Esophagus muscularis mucosa (tissue), 4 donors: Measurements from ENCODE around the gene PRM3. TPM values are rescaled to one million over a fixed set of nuclear protein-coding genes. Genes with fewer than 3 reads are reported as not detected.

Experiments used
- DNase-seq: peaks from one replicate; pipeline ENCODE4 v3.0.0-alpha.2; 2017; ENCODE audit errors: extremely low spot score
- H3K27ac ChIP-seq, 4 donors: fragments of 200-600 bp; sonication (generic); replicated peaks in 1 of 4; 1 replicate in 3 of 4; 2 replicates in 1 of 4; pipeline ENCODE4 v1.5.1; 2016 to 2019; ENCODE audit warnings: mild to moderate bottlenecking in 1 of 4
- H3K27me3 ChIP-seq, 4 donors: fragments of 200-600 bp; sonication (generic); one replicate each; pipeline versions ENCODE4 v1.5.1 to v1.6.0; 2016 to 2019
- H3K36me3 ChIP-seq, 4 donors: fragments of 200-600 bp; sonication (generic); one replicate each; pipeline ENCODE4 v1.5.1; 2016 to 2019
- H3K4me1 ChIP-seq, 4 donors: fragments of 200-600 bp; sonication (generic); one replicate each; pipeline ENCODE4 v1.5.1; 2016 to 2019
- H3K4me3 ChIP-seq, 4 donors: fragments of 200-600 bp; sonication (generic); 1 replicate in 2 of 4; 2 replicates in 2 of 4; pipeline ENCODE4 v1.5.1; 2016 to 2019; ENCODE audit warnings: mild to moderate bottlenecking in 4 of 4, moderate library complexity in 1 of 4
- H3K9me3 ChIP-seq, 4 donors: fragments of 200-600 bp; sonication (generic); 1 replicate in 3 of 4; 2 replicates in 1 of 4; pipeline ENCODE4 v1.5.1; 2016 to 2019
- CTCF ChIP-seq, 3 experiments: fragments of 200-600 bp in 2 of 3; fragments of 450-650 bp in 1 of 3; sonication (generic) in 2 of 3; IDR thresholded peaks; one replicate each; pipeline ENCODE4 v1.5.1; 2017 to 2019; ENCODE audit warnings: antibody characterized with exemption in 3 of 3, mild to moderate bottlenecking in 2 of 3, moderate library complexity in 1 of 3
- EP300 ChIP-seq: sonication (generic); formaldehyde crosslinking; IDR thresholded peaks from one replicate; pipeline ENCODE4 v1.6.1; 2017; ENCODE audit warnings: antibody characterized with exemption
- POLR2A ChIP-seq: fragments of 450-650 bp; IDR thresholded peaks from one replicate; pipeline ENCODE4 v1.6.1; 2017; ENCODE audit warnings: antibody characterized with exemption, moderate library complexity, mild to moderate bottlenecking, low read depth
- POLR2AphosphoS5 ChIP-seq, 2 donors: sonication (generic); formaldehyde crosslinking; IDR thresholded peaks; one replicate each; pipeline ENCODE4 v1.6.1; 2017; ENCODE audit warnings: antibody characterized with exemption in 2 of 2
- WGBS: methylation state at CpG from one replicate; pipeline ENCODE4 v1.1.5; 2018; 5-methylcytosine and 5-hydroxymethylcytosine counted together
- intact Hi-C: fragments of 100-400 bp; cut with DNase I; formaldehyde crosslinking; loops from one replicate; pipeline ENCODE4 v1.15.1; 2023
- total RNA-seq, 4 donors: library from RNA; depleted of rRNA; stranded (reverse); fragments of >200 nt; gene quantifications; one replicate each; pipeline versions ENCODE4 v1.1.0 to v1.2.1, GENCODE V29; 2016

The PRM3 gene
- total RNA-seq, 4 donors from 2014 or later = not detected

DNA sequence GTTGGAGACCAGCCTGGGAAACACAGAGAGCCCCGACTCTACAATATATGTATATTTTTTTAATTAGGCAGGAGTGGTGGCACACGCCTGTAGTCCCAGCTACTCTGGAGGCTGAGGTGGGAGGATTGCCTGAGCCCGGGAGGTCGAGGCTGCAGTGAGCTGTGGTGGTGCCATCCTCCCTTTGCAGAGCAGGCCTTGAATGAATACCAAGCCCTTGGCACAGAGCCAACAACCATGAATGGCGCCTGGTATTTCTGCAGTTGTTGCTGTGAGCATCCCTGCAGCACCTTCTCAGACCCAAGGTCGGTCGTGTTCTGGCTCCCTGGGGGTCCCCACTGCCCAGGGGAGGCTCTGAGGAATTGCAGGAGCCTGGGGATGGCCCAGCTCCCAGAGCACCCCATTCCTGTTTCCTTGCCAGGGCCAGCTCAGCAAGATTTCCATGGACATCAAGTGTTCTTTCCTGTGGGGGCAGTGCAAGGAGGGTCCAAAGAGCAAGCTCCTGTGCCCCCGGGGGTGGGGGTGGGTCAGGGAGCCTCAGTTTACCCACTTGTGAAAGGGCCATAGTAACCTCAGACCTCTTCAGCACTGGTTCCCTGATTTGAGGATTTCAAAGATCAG is 46.2 kb upstream of the PRM3 start:
- Histone ChIP-seq H3K4me1 (peaks cover 0 to 3% (median 0%) of the 10 kb centered on the region in 4 donors), H3K27me3 (peaks cover 0 to 6% (median 0%) of the 10 kb centered on the region in 4 donors), H3K4me3 (no peak overlapping the region), H3K36me3 (no peaks in the 10 kb centered on the region), H3K9me3 (no peaks in the 10 kb centered on the region), H3K27ac (no peak overlapping the region)
- TF ChIP-seq CTCF (IDR thresholded peaks at IDR 0.05) (no peak), EP300 (no peak), POLR2AphosphoS5 (IDR thresholded peaks at IDR 0.05) (no peak), POLR2A (no peak)
- DNase-seq = no peak
- intact Hi-C loops = no loop called here
- WGBS = 59% methylated on average over 8 of the region's 8 CpGs

DNA sequence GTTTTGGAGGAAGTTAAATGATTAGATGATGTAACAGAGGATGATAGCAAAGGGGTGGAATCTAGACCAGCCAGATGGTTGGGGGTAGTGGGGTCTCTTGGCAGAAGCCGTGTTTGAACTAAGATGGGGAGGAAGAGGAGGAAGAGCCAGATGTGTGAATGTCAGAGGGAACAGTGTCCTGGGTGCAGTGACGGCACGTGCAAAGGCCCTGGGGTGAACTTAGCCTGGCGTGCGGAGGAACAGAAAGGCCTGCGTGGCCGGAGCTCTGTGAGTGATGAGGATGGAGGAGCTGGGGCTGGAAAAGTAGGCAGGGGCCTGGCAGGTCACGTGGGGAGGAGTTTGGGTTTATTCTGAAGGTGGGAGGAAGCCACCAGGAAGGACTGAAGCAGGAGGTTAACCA is 45.4 kb upstream of the PRM3 start:
- Histone ChIP-seq H3K4me1 (peaks cover 0 to 3% (median 0%) of the 10 kb centered on the region in 4 donors), H3K4me3 (no peak overlapping the region), H3K9me3 (no peaks in the 10 kb centered on the region), H3K36me3 (no peaks in the 10 kb centered on the region), H3K27ac (no peak overlapping the region), H3K27me3 (peaks cover 0 to 6% (median 0%) of the 10 kb centered on the region in 4 donors)
- TF ChIP-seq POLR2AphosphoS5 (IDR thresholded peaks at IDR 0.05) (no peak), POLR2A (no peak), CTCF (IDR thresholded peaks at IDR 0.05) (no peak), EP300 (no peak)
- DNase-seq = no peak
- intact Hi-C loops = no loop called here
- WGBS = 96% methylated on average over 8 of the region's 8 CpGs

- Histone ChIP-seq H3K9me3 (no peaks in the 10 kb centered on the region), H3K4me1 (peaks cover 0 to 12% (median 3%) of the 10 kb centered on the region in 4 donors), H3K27me3 (peaks cover 0 to 6% (median 0%) of the 10 kb centered on the region in 4 donors), H3K27ac (no peak overlapping the region), H3K4me3 (no peak overlapping the region), H3K36me3 (no peaks in the 10 kb centered on the region)
- 91% methylated on average over 18 of the region's 23 CpGs for WGBS
- DNase-seq = no peak
- TF ChIP-seq CTCF (IDR thresholded peaks at IDR 0.05) = no peak
- no peak for TF ChIP-seq POLR2A
- no peak for TF ChIP-seq POLR2AphosphoS5 (IDR thresholded peaks at IDR 0.05)
- no peak for TF ChIP-seq EP300
- intact Hi-C loops = no loop called here
Measured at GRCh38 chr16:11316331-11317015, 43.0 kb upstream of the PRM3 start.

DNA sequence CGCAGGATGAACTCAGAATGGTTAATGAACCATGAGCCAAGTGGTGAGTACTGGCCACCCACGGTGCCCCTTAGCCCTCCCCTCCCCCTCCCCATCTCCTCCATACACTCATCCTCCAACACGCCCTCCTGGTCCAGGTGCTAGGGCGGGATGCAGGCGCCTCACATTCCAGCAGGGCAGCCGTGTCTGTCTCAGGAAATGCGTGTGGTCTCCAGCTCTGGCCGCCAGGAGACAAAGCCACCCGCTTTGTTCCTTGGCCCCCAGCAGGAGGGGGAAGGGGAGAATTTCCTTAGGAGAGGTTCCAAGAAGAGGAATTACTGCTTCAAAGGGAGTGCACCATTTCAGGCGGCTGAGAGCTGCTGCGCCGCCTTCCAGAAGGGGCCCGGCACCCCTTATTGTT is 42.1 kb upstream of the PRM3 start:
- H3K4me3 ChIP-seq = no peak overlapping the region
- H3K9me3 ChIP-seq = no peaks in the 10 kb centered on the region
- H3K27me3 ChIP-seq = peaks cover 0 to 6% (median 0%) of the 10 kb centered on the region in 4 donors
- no peak overlapping the region for H3K27ac ChIP-seq
- H3K36me3 ChIP-seq = no peaks in the 10 kb centered on the region
- intact Hi-C loops = no loop called here
- TF ChIP-seq POLR2A (no peak), EP300 (no peak), POLR2AphosphoS5 (IDR thresholded peaks at IDR 0.05) (no peak), CTCF (IDR thresholded peaks at IDR 0.05) (no peak)
- DNase-seq = no peak
- H3K4me1 ChIP-seq = peaks cover 0 to 12% (median 3%) of the 10 kb centered on the region in 4 donors
- WGBS = 46% methylated on average over 12 of the region's 13 CpGs
